GM15510 (cell line): ENCODE data around the gene HSF2BP.

Source experiments
- POLR2A ChIP-seq: IDR thresholded peaks from 3 replicates; pipeline ENCODE4 v1.6.1; 2011; ENCODE audit warnings: borderline replicate concordance; ENCODE audit not compliant: insufficient read length; ENCODE audit errors: extremely low read depth

Gene HSF2BP

GRCh38 chr21:43667191-43667904 lies 8.1 kb upstream of the HSF2BP start:
- TF ChIP-seq POLR2A, result no peak

DNA sequence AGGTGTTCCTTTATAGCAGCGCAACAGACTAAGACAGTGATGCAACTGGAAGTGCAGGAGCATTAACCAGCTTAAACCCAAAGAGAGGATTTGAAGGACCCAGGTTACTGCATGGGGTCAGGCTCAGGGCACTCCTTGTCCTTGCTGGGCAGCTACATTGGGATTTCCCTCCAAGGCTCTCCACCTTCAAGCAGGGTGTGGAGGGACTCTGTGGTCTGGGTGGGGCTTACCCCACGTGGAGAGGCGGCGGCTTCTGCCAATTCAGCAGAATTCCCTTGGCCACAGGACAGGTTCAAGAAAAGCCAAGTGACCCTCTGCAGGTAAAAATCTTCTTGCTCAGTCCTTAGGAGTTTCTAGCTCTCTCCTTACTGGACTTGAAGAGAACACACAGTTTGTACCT lies 6.6 kb upstream of the HSF2BP start:
- TF ChIP-seq POLR2A, result no peak

- no peak for TF ChIP-seq POLR2A
Observed at GRCh38 chr21:43664358-43664757, 5.1 kb upstream of the HSF2BP start.

- no peak for TF ChIP-seq POLR2A
Observed at GRCh38 chr21:43663033-43663432, 3.7 kb upstream of the HSF2BP start.

DNA sequence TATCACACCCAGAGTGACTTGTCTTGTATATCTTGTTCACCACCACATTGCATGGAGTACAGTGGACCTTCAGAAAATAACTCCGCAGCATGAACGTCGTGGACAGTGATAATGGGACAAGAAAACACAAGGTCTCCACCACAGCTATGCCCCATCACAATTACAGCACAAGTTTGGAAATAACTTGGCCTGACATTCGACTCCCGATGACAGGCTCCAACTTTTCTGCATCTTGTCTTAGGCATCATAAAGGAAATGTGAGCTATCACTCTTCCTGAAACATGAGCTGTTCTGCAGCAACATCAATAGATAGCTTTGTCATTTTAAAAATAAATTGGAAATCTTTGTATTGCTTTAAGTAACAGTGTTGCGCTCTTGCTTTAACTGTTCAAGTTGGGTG lies 3.0 kb upstream of the HSF2BP start:
- TF ChIP-seq POLR2A, result no peak

DNA sequence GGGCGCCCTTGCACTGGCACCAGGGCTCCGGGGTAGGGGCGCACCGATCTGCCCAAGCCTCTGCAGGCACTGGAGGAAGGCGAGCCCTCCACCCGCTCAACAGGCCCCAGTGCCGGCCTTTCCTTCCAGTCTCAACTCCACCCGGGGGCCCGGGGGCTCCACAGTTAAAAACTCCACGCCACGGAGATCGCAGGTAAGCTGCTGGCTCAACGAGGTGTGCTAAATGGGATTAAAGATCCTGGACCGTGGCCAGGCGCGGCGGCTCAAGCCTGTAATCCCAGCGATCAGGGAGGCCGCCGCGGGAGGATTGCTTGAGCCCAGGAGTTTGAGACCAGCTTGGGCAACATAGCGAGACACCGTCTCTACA lies 536 bp downstream of the HSF2BP start:
- no peak for TF ChIP-seq POLR2A

DNA sequence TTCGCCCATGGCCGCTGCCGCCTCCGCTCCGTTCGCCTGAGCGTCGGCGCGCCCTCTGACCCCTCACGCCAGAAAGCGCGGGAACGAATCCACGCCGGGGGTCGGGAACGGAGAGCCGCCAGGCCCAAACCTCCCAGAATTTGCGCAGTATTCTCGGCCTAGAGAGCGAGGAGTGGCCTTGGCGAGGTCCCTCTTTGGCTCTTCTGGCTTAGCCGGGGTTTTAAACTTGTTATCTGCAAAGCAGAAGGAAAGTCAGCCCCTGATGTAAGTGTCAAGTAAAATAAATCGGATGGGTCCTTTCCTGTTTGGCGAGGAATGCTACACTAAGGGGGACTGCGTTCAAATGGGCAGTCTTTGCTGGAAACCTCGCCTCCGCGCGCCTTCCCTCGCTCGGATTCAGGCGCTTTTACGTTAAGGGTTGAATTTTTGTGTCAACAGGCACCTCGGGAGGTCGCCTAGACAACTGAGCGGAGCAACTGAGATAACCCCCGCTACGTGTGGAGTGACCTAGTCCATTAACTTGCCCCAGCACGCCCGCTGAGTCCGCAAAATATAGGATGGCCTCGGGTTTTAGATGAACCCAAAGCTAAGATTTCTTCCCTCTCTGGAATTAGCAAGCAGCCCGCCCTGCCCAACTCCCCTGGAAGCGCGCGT lies 1.1 kb downstream of the HSF2BP start:
- no peak for TF ChIP-seq POLR2A

- TF ChIP-seq POLR2A, result no peak
Observed at GRCh38 chr21:43657355-43658087, 1.8 kb downstream of the HSF2BP start.

- no peak for TF ChIP-seq POLR2A
Observed at GRCh38 chr21:43654806-43655489, 4.3 kb downstream of the HSF2BP start.

DNA sequence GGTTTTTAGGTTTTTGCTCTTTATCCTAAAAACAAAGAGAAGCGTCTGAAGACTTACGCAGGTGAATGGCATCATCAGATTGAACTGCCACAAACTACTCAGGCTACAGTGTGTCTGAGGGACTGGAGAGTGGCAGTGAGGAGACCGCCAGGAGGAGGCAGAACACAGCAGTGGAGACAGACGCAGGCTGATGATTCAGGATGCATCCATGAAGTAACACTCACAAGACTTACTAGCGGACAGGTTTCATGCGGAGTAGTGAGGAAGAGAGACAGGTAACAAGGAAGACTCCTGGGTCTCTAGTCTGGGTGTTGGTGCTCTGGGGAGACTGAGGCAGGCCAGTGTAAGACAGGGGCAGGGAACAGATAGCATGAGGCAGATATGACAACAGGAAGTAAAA lies 5.7 kb downstream of the HSF2BP start:
- no peak for TF ChIP-seq POLR2A

GRCh38 chr21:43652616-43653015 lies 6.7 kb downstream of the HSF2BP start:
- TF ChIP-seq POLR2A, result no peak

DNA sequence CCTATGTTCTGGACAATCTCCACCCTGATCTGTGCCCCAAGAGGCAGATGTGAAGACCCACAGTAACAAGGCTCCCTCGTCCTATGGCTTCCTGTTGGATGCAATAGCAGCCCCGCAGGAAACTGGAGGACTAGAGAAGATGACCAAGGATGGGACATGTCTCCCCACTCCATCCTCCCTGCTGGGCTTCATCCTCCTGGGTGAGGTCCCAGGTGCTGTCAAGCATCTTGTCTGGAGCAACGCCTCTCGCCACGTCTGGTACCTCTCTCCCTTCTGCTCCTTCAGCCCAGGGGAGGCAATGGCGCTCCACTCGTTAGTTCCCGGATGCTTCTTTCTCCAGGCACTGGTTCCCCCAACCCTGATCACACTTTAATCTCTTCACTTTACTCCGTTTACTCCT lies 11.1 kb downstream of the HSF2BP start:
- TF ChIP-seq POLR2A, result no peak

DNA sequence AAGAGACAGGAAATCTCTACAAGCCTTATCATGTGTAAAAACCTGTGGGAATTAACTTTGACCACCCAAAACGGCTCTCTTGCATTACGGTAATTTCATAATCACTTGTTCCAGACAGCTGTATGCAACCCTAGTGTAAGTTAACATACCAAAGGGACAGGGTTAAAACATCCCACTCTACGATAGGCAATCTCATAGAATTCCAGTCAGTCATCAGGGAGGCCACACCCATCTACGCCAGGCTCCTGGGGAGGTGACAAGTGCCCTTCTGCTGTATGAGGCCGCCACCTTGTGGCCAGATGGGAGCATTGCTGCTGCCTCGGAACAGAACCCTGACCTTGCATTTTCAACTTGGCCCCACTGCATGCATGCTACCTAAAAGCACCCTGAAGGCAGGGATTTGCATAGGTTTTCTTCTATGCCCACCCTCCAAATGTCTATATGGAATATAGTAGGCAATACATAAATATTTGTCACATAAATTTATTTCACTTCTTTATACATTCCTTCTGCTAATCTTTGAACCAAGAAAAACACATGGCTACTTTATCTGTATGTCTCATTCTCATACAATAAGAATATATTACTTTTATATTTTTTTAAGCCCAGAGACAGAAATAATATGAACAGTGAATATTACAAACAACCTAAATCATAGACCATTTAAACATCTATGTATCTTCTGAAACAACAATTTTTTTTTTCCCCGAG lies 12.6 kb downstream of the HSF2BP start:
- TF ChIP-seq POLR2A, result no peak

DNA sequence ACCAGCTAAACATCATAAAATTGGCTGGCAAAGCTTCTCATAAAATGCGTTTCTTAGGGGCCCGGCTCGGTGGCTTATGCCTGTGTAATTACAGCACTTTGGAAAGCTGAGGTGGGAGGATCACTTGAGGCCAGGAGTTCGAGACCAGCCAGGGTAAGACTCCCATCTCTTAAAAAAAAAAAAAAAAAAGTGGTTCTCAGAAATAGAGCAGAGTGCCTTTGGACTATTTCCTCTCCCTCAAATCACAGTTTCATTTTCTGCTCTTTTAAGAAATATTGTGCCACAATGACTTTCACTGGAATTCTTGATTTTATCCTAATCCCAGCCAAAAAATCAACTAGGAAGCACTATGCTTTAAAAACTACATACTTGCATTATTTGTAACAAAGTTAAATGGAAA lies 13.3 kb downstream of the HSF2BP start:
- no peak for TF ChIP-seq POLR2A
